RWPE2 (cell line): ENCODE measurements around the gene FOXF1.

ENCODE experiments used
- ATAC-seq: fragments of 200-7000 bp; cut with Tn5 transposase; 3 replicates; pipeline ENCODE4 v1.9.1; 2021; ENCODE audit warnings: low read depth
- DNase-seq: peaks from one replicate; pipeline ENCODE4 v3.0.0-alpha.2; 2020; ENCODE audit warnings: low spot score
- H3K27ac ChIP-seq: fragments of 450-650 bp; 2 replicates; pipeline ENCODE4 v1.5.1; 2017; ENCODE audit warnings: mild to moderate bottlenecking; ENCODE audit not compliant: poor library complexity, severe bottlenecking
- H3K27me3 ChIP-seq: fragments of 250-450 bp; sonication (Bioruptor Pico); 2 replicates; pipeline ENCODE4 v1.5.1; 2021; ENCODE audit warnings: mild to moderate bottlenecking, moderate library complexity; ENCODE audit not compliant: insufficient read depth, poor library complexity, severe bottlenecking
- H3K36me3 ChIP-seq: fragments of 250-450 bp; sonication (Bioruptor Pico); 2 replicates; pipeline ENCODE4 v1.5.1; 2020; ENCODE audit warnings: low read depth, mild to moderate bottlenecking, moderate library complexity
- H3K4me1 ChIP-seq: fragments of 250-450 bp; sonication (Bioruptor Pico); 2 replicates; pipeline ENCODE4 v1.5.1; 2021; ENCODE audit warnings: mild to moderate bottlenecking, moderate library complexity; ENCODE audit not compliant: insufficient read depth, poor library complexity, severe bottlenecking
- H3K4me3 ChIP-seq: fragments of 250-450 bp; sonication (Bioruptor Pico); 2 replicates; pipeline ENCODE4 v1.5.1; 2021; ENCODE audit warnings: mild to moderate bottlenecking, moderate library complexity; ENCODE audit not compliant: severe bottlenecking
- H3K9me3 ChIP-seq: fragments of 250-450 bp; sonication (Bioruptor Pico); 2 replicates; pipeline ENCODE4 v1.5.1; 2021; ENCODE audit warnings: mild to moderate bottlenecking, moderate library complexity; ENCODE audit not compliant: severe bottlenecking
- CTCF ChIP-seq: fragments of 450-650 bp; IDR thresholded peaks from one replicate; pipeline ENCODE4 v1.5.1; 2017; ENCODE audit warnings: mild to moderate bottlenecking, moderate library complexity; ENCODE audit not compliant: poor library complexity, severe bottlenecking

The FOXF1 gene

GRCh38 chr16:86563469-86564345 lies 53.4 kb downstream of the FOXF1 start:
- peak; percentile 100 for TF ChIP-seq CTCF
- Histone ChIP-seq H3K9me3 (no peaks in the 10 kb centered on the region), H3K27ac (no peak overlapping the region), H3K4me3 (peak overlapping the region; percentile 5), H3K36me3 (no peaks in the 10 kb centered on the region), H3K4me1 (peaks cover 4% of the 10 kb centered on the region), H3K27me3 (peaks cover 8% of the 10 kb centered on the region)
- DNase-seq = no peak
- peak; percentile 38 for ATAC-seq
